Neural crest cell (in vitro differentiated cells): ENCODE results near the gene CD209. TPM values are rescaled to one million over a fixed set of nuclear protein-coding genes. Genes with fewer than 3 reads are reported as not detected.

ENCODE experiments used
- DNase-seq: peaks from one replicate; pipeline ENCODE4 v3.0.0; 2021; ENCODE audit warnings: low read depth, mixed read lengths, low spot score
- H3K27ac Mint-ChIP-seq: one replicate; pipeline ENCODE4 v1.8.0; 2021; ENCODE audit warnings: mild to moderate bottlenecking, mixed read lengths; ENCODE audit not compliant: unreplicated experiment
- H3K27me3 Mint-ChIP-seq: 2 replicates; pipeline ENCODE4 v1.8.0; 2021; ENCODE audit warnings: low read depth, mild to moderate bottlenecking, mixed read lengths
- H3K36me3 Mint-ChIP-seq: 2 replicates; pipeline ENCODE4 v1.8.0; 2021; ENCODE audit warnings: low read depth, mild to moderate bottlenecking, mixed read lengths
- H3K4me1 Mint-ChIP-seq: 2 replicates; pipeline ENCODE4 v1.8.0; 2021; ENCODE audit warnings: mixed read lengths
- H3K4me3 Mint-ChIP-seq: one replicate; pipeline ENCODE4 v1.8.0; 2021; ENCODE audit warnings: mild to moderate bottlenecking, mixed read lengths
- H3K9me3 Mint-ChIP-seq: 2 replicates; pipeline ENCODE4 v1.8.0; 2021; ENCODE audit warnings: mixed read lengths
- CTCF ChIP-seq: fragments of 200-600 bp; sonication (generic); conservative IDR thresholded peaks from 2 replicates; pipeline ENCODE4 v1.5.0; 2021; ENCODE audit warnings: antibody characterized with exemption, mild to moderate bottlenecking
- total RNA-seq: library from RNA; stranded (reverse); gene quantifications from 2 replicates; pipeline ENCODE4 v1.2.1, GENCODE V29; 2021

Gene CD209
- total RNA-seq, 1 donor from 2014 or later, result not detected

DNA sequence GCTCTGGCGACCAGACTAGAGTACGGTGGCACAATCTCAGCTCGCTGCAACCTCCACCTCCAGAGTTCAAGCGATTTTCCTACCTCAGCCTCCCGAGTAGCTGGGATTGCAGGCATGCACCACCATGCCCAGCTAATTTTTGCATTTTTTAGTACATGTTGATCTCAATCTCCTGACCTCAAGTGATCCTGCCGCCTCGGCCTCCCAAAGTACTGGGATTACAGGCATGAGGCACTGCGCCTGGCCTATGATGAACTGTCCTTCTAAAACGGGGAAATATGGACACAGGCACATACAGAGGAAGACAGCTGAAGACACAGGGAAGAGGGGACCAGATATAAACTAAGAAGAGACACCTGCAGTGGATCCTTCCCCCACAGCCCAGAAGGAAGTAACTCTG is 28.4 kb upstream of the CD209 start:
- no peaks in the 10 kb centered on the region for H3K4me1 Mint-ChIP-seq
- DNase-seq, result no peak
- no peaks in the 10 kb centered on the region for H3K36me3 Mint-ChIP-seq
- H3K27ac Mint-ChIP-seq, result no peak overlapping the region
- no peak for TF ChIP-seq CTCF
- no peaks in the 10 kb centered on the region for H3K9me3 Mint-ChIP-seq
- no peak overlapping the region for H3K4me3 Mint-ChIP-seq
- peaks cover 72% of the 10 kb centered on the region for H3K27me3 Mint-ChIP-seq

- Mint-ChIP-seq H3K36me3 (no peaks in the 10 kb centered on the region), H3K4me1 (no peaks in the 10 kb centered on the region), H3K27me3 (peaks cover 66% of the 10 kb centered on the region), H3K9me3 (no peaks in the 10 kb centered on the region), H3K4me3 (no peak overlapping the region), H3K27ac (no peak overlapping the region)
- no peak for TF ChIP-seq CTCF
- DNase-seq, result no peak
Observed at GRCh38 chr19:7773841-7774240, 26.5 kb upstream of the CD209 start.

DNA sequence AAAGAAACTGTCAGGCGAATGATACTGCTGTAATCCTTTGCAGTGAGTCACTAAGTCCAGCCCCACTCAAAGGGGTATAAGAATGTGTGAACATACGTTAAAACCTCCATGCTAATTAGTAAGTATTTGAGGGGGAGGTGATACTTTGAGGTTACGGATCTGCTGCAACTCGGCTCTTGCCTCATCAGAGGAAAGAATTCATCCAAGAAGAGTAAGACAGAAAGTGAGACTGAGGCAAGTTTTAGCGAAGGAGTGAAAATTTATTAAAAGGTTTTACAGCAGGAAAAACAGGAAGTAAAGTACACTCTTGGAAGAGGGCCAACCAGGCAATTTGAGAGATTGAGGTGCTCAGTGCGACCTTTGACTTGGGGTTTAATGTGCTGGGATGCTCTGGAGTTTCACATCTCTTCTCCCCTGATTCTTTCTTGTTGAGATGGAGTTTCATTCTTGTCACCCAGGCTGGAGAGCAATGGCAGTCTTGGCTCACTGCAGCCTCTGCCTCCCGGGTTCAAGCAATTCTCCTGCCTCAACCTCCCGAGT is 25.5 kb upstream of the CD209 start:
- DNase-seq, result no peak
- no peaks in the 10 kb centered on the region for H3K9me3 Mint-ChIP-seq
- no peak for TF ChIP-seq CTCF
- no peak overlapping the region for H3K27ac Mint-ChIP-seq
- H3K4me1 Mint-ChIP-seq, result no peaks in the 10 kb centered on the region
- peaks cover 71% of the 10 kb centered on the region for H3K27me3 Mint-ChIP-seq
- H3K4me3 Mint-ChIP-seq, result no peak overlapping the region
- H3K36me3 Mint-ChIP-seq, result no peaks in the 10 kb centered on the region

GRCh38 chr19:7771072-7771471 is 23.7 kb upstream of the CD209 start:
- DNase-seq, result no peak
- Mint-ChIP-seq H3K4me3 (no peak overlapping the region), H3K4me1 (no peaks in the 10 kb centered on the region), H3K36me3 (no peaks in the 10 kb centered on the region), H3K27ac (no peak overlapping the region), H3K9me3 (no peaks in the 10 kb centered on the region), H3K27me3 (peaks cover 65% of the 10 kb centered on the region)
- no peak for TF ChIP-seq CTCF

DNA sequence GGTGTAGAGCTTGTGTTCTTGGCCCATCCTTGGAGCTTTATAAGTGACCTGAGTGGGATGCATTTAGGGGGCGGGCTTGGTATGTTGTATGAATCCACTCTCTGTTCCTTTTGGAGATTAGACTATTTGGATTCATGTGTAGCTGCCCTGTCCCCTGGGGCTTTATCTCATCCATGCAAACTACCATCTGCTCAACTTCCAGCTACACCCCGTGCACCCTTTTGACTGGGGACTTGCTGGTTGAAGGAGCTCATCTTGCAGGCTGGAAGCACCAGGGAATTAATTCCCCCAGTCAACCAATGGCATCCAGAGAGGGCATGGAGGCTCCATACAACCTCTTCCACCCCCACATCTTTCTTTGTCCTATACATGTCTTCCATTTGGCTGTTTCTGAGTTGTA is 21.8 kb upstream of the CD209 start:
- H3K4me1 Mint-ChIP-seq, result peaks cover 1% of the 10 kb centered on the region
- no peak overlapping the region for H3K4me3 Mint-ChIP-seq
- no peak for DNase-seq
- H3K9me3 Mint-ChIP-seq, result no peaks in the 10 kb centered on the region
- H3K27me3 Mint-ChIP-seq, result peaks cover 56% of the 10 kb centered on the region
- H3K27ac Mint-ChIP-seq, result no peak overlapping the region
- TF ChIP-seq CTCF, result no peak
- H3K36me3 Mint-ChIP-seq, result no peaks in the 10 kb centered on the region

- Mint-ChIP-seq H3K27ac (no peak overlapping the region), H3K4me3 (no peak overlapping the region), H3K9me3 (no peaks in the 10 kb centered on the region), H3K27me3 (peaks cover 56% of the 10 kb centered on the region), H3K4me1 (peaks cover 4% of the 10 kb centered on the region), H3K36me3 (no peaks in the 10 kb centered on the region)
- TF ChIP-seq CTCF, result no peak
- DNase-seq, result no peak
Observed at GRCh38 chr19:7767487-7767886, 20.2 kb upstream of the CD209 start.
